Measurements from ENCODE around the gene RGS3.
"Not testable (repeated sequence)": the region's sequence is repeated elsewhere in the genome, so short reads cannot be mapped to it uniquely, and the experiment has no call there.

Gene RGS3

DNA sequence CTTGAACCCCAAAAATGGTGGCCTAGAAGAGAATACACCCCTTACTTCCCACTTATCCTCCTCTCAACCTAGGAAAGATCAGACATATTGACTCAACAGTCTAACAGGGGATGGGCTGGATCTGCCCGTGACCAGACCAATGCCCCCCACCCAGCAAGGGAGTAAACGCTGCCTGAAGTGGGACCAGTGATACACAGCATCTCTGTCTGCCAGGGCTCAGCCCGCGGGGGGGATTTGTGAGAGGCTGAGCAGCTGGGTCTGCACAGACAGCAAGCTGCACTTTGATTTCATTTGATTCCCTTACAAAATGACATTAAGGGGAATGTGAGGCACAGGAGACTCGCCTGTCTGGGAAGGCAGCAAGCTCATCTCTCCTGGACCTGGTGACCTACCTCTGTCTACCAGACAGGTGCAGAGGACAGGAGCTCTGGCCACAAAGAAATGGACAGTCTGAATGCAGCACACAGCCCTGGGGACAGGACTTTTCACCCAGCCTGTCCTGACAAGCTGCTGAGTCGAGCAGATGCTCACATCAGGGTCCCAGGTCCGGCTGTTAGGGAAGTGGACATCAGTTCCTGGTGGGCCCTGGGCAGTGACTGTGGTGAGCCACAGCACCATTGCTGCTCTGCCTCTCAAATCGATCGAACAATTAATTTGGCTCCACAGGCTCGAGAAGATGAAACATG is 79.9 kb downstream of the RGS3 start:
- Histone ChIP-seq H3K27ac (ENCODE audit: low read length) (no peak overlapping the region), H3K27me3 (ENCODE audit: insufficient read depth, low read length) (no peaks in the 10 kb centered on the region), H3K36me3 (ENCODE audit: insufficient read depth, low read depth, low read length) (no peaks in the 10 kb centered on the region), H3K9me3 (ENCODE audit: insufficient read depth, low read depth, low read length) (no peaks in the 10 kb centered on the region), H3K4me3 (ENCODE audit: low read length) (no peak overlapping the region), H3K4me1 (ENCODE audit: insufficient read depth, low read length) (peaks cover 10% of the 10 kb centered on the region; the same call in 1 of the 2 replicates), H3K9ac (ENCODE audit: low read depth, low read length) (no peak overlapping the region)

- Histone ChIP-seq H3K4me3 (ENCODE audit: low read length) (no peak overlapping the region), H3K9me3 (ENCODE audit: insufficient read depth, low read depth, low read length) (no peaks in the 10 kb centered on the region), H3K9ac (ENCODE audit: low read depth, low read length) (no peak overlapping the region), H3K4me1 (ENCODE audit: insufficient read depth, low read length) (peaks cover 10% of the 10 kb centered on the region; the same call in 1 of the 2 replicates), H3K27ac (ENCODE audit: low read length) (no peak overlapping the region), H3K36me3 (ENCODE audit: insufficient read depth, low read depth, low read length) (no peaks in the 10 kb centered on the region), H3K27me3 (ENCODE audit: insufficient read depth, low read length) (no peaks in the 10 kb centered on the region)
Measured at GRCh38 chr9:113543982-113544303, 80.4 kb downstream of the RGS3 start.

DNA sequence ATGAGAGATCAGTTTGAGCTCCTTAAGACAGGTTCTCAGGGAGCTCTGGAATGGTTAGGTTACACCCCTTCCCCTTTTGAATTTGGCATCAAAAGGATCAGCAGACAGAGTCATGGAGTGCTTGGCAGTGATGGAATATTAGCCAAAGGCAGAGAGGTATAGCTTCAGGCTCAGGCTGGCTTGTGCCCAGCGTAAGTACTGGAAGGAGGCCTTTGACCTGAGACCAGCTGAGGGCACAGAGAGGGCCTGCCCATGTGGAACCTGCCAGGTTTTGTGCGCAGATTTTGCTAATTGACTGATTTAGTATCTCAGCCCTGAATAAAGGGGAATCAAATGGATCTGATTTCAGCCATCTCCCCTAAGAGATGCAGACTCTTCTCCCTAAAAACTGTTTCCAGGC is 81.5 kb downstream of the RGS3 start:
- Histone ChIP-seq H3K9ac (ENCODE audit: low read depth, low read length) (no peak overlapping the region), H3K27me3 (ENCODE audit: insufficient read depth, low read length) (no peaks in the 10 kb centered on the region), H3K27ac (ENCODE audit: low read length) (no peak overlapping the region), H3K9me3 (ENCODE audit: insufficient read depth, low read depth, low read length) (no peaks in the 10 kb centered on the region), H3K4me1 (ENCODE audit: insufficient read depth, low read length) (peaks cover 10% of the 10 kb centered on the region; the same call in 1 of the 2 replicates), H3K4me3 (ENCODE audit: low read length) (no peak overlapping the region), H3K36me3 (ENCODE audit: insufficient read depth, low read depth, low read length) (no peaks in the 10 kb centered on the region)

DNA sequence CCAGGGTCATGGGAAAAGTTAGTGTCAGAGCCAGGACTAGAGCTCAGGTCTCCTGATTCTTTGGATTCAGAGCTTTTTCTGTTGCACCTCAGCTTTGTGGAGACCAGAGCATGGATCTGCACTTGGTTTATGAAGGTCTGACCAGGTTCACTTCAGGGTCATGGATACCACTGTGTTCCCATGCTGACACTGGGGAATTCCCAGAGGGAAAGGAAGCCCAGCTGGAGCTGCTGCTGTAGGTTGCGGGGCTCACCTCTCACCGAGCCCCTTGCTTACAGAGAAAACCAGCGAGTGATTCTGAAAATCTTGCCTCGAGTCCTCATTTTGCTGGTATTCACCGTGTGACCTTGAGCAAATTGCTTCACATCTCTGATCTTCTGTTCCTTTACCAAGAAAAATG is 83.0 kb downstream of the RGS3 start:
- Histone ChIP-seq H3K27ac (ENCODE audit: low read length) (no peak overlapping the region), H3K4me3 (ENCODE audit: low read length) (no peak overlapping the region), H3K36me3 (ENCODE audit: insufficient read depth, low read depth, low read length) (no peaks in the 10 kb centered on the region), H3K4me1 (ENCODE audit: insufficient read depth, low read length) (peaks cover 4% of the 10 kb centered on the region; the same call in 1 of the 2 replicates), H3K9me3 (ENCODE audit: insufficient read depth, low read depth, low read length) (no peaks in the 10 kb centered on the region), H3K9ac (ENCODE audit: low read depth, low read length) (no peak overlapping the region), H3K27me3 (ENCODE audit: insufficient read depth, low read length) (no peaks in the 10 kb centered on the region)

DNA sequence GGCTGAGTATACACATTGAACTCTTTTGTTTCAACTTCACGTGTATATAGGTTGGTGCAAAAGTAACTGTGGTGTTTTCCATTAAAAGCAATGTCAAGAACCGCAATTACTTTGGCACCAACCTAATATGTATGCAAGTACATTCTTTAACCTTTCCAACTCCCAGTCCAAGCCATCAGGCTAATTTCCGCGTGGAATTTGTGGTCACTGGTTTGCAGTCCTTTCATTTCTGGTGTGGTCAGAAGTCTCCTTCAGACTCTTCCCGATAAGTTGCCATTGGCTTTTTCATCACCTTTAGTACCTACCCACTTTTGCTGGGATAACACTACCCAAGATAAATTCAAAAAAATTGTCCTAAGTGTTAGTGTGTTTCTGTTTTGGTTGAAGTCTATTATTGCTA is 84.0 kb downstream of the RGS3 start:
- no peak overlapping the region for H3K27ac ChIP-seq (ENCODE audit: low read length)
- H3K9me3 ChIP-seq (ENCODE audit: insufficient read depth, low read depth, low read length) = no peaks in the 10 kb centered on the region
- no peak overlapping the region for H3K9ac ChIP-seq (ENCODE audit: low read depth, low read length)
- no peak overlapping the region for H3K4me3 ChIP-seq (ENCODE audit: low read length)
- H3K4me1 ChIP-seq (ENCODE audit: insufficient read depth, low read length) = peaks cover 4% of the 10 kb centered on the region; the same call in 1 of the 2 replicates
- no peaks in the 10 kb centered on the region for H3K27me3 ChIP-seq (ENCODE audit: insufficient read depth, low read length)
- H3K36me3 ChIP-seq (ENCODE audit: insufficient read depth, low read depth, low read length) = no peaks in the 10 kb centered on the region

DNA sequence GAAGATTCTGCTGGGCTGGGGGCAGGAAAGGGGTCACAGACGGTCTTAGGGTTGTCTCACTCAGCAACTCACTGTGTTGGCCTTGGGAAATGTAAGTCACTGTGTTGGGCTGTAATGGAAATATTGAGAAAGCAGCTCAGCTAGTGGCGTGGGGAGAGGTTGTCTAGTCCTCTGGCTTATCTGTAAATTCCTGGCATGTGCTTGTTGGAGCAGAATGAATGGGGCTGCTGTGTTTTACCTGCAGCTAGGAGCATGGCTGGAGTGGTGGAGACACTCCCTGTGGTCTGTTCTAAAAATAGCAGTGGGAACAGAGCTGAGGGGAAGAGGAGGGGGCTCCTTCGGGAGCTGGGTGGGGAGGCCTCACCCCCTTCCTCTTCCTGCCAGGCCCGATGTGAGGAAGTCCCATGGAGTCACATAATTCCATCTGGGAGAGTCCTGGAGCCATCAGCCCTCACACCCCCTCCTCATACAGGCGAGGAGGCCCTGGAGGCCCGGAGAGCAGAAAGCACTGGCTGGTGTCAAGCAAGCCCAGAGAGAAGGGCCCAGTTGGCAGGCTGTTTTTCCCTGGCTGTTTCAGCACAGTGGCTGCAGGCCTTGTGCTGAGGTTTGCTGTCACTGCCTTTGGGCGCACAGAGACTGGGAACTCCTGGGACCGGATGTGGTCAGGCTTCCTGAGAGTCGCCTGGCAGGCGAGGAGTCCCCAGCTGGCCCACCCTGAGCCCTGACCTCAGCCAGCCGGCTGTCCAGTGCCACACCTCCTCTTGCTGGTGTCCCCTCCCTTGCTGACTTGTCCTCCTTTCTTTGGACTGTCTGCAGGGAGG is 84.9 kb downstream of the RGS3 start:
- H3K27me3 ChIP-seq (ENCODE audit: insufficient read depth, low read length) = no peaks in the 10 kb centered on the region
- H3K4me1 ChIP-seq (ENCODE audit: insufficient read depth, low read length) = peaks cover 4% of the 10 kb centered on the region; the same call in 1 of the 2 replicates
- no peak overlapping the region; the same call in 1 of the 2 replicates for H3K9ac ChIP-seq (ENCODE audit: low read depth, low read length)
- H3K9me3 ChIP-seq (ENCODE audit: insufficient read depth, low read depth, low read length) = no peaks in the 10 kb centered on the region
- no peak overlapping the region for H3K4me3 ChIP-seq (ENCODE audit: low read length)
- H3K27ac ChIP-seq (ENCODE audit: low read length) = no peak overlapping the region
- H3K36me3 ChIP-seq (ENCODE audit: insufficient read depth, low read depth, low read length) = no peaks in the 10 kb centered on the region

GRCh38 chr9:113549892-113550291 is 86.4 kb downstream of the RGS3 start:
- not testable (repeated sequence) for H3K9me3 ChIP-seq (ENCODE audit: insufficient read depth, low read depth, low read length); H3K27ac ChIP-seq (ENCODE audit: low read length); H3K4me3 ChIP-seq (ENCODE audit: low read length); H3K9ac ChIP-seq (ENCODE audit: low read depth, low read length); H3K27me3 ChIP-seq (ENCODE audit: insufficient read depth, low read length); H3K36me3 ChIP-seq (ENCODE audit: insufficient read depth, low read depth, low read length); H3K4me1 ChIP-seq (ENCODE audit: insufficient read depth, low read length)

GRCh38 chr9:113556877-113557593 is 93.5 kb downstream of the RGS3 start:
- H3K9ac ChIP-seq (ENCODE audit: low read depth, low read length) = no peak overlapping the region
- no peaks in the 10 kb centered on the region for H3K36me3 ChIP-seq (ENCODE audit: insufficient read depth, low read depth, low read length)
- H3K27me3 ChIP-seq (ENCODE audit: insufficient read depth, low read length) = no peaks in the 10 kb centered on the region
- no peaks in the 10 kb centered on the region for H3K9me3 ChIP-seq (ENCODE audit: insufficient read depth, low read depth, low read length)
- no peaks in the 10 kb centered on the region for H3K4me1 ChIP-seq (ENCODE audit: insufficient read depth, low read length)
- H3K27ac ChIP-seq (ENCODE audit: low read length) = no peak overlapping the region
- no peak overlapping the region for H3K4me3 ChIP-seq (ENCODE audit: low read length)

DNA sequence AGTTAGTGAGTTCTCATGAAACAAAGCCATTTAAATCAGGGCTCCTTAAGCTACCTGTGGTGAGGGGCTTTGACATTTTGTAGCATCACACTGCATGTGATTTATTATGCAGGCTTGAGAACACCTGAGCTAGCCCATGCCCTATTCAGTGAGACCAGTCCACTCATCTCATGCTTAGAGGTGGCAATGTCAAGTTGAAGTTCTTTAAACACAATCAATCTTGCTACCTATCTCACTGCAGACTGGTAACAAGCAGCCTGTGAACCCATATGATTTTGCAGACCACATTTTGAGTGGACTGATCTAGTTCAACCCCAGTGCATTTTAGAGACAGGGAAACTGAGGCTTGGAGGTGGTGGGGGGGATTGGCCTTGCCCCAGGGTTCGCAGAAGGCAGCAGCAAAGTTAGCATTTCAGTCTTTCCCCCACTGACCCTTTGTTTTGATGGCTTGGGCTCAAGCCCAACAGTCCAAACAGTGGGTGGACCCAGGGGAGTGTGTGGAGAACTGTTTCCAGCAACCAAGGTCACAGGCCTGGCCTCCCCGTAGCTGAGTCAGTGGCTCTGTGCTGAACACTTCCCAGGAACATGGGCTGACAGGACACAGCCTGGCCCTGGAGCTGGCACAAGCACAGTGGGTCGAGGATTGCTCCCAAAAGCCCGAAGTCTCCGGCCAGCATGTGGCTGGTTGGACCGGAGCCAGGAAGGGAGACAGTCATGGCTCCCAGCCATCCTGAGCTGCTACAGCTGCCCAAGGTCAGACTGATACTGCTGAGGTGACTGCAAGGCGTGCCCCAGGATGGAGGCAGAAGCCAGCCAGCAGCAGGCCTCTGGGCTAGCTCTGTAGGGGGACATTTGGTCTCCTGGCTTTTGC is 95.3 kb downstream of the RGS3 start:
- Histone ChIP-seq H3K9me3 (ENCODE audit: insufficient read depth, low read depth, low read length) (no peaks in the 10 kb centered on the region), H3K4me3 (ENCODE audit: low read length) (no peak overlapping the region), H3K27ac (ENCODE audit: low read length) (no peak overlapping the region), H3K4me1 (ENCODE audit: insufficient read depth, low read length) (no peaks in the 10 kb centered on the region), H3K27me3 (ENCODE audit: insufficient read depth, low read length) (no peaks in the 10 kb centered on the region), H3K36me3 (ENCODE audit: insufficient read depth, low read depth, low read length) (no peaks in the 10 kb centered on the region), H3K9ac (ENCODE audit: low read depth, low read length) (no peak overlapping the region)

- Histone ChIP-seq H3K27ac (ENCODE audit: low read length) (no peak overlapping the region), H3K9ac (ENCODE audit: low read depth, low read length) (no peak overlapping the region), H3K4me3 (ENCODE audit: low read length) (no peak overlapping the region), H3K36me3 (ENCODE audit: insufficient read depth, low read depth, low read length) (no peaks in the 10 kb centered on the region), H3K9me3 (ENCODE audit: insufficient read depth, low read depth, low read length) (no peaks in the 10 kb centered on the region), H3K27me3 (ENCODE audit: insufficient read depth, low read length) (no peaks in the 10 kb centered on the region), H3K4me1 (ENCODE audit: insufficient read depth, low read length) (peaks cover 5% of the 10 kb centered on the region; the same call in 1 of the 2 replicates)
Measured at GRCh38 chr9:113559834-113560800, 96.6 kb downstream of the RGS3 start.

All from iPS-20b (cell line).